ENCODE data around the gene ZNF75A.

The ZNF75A gene

DNA sequence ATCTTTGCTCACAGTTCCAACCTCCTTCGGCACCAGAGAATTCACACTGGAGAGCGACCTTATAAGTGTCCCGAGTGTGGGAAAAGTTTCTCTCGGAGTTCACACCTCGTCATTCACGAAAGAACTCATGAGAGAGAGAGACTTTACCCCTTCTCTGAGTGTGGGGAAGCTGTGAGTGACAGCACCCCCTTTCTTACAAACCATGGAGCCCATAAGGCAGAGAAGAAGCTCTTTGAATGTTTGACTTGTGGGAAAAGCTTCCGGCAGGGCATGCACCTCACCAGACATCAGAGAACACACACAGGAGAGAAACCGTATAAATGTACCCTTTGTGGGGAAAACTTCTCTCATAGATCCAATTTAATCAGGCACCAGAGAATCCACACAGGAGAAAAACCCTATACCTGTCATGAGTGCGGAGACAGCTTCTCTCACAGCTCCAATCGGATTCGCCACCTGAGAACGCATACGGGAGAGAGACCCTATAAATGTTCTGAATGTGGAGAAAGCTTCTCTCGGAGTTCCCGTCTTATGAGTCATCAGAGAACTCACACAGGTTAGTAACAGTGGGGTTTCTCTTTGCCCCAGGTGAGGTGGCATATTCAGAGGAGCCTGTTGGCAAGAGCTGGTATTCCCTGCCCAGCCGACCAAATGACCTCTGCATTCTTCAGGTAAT, 15.2 kb upstream of the ZNF75A start:
- no peak for DNase-seq (ENCODE audit: low read depth in 2 of 2)

DNA sequence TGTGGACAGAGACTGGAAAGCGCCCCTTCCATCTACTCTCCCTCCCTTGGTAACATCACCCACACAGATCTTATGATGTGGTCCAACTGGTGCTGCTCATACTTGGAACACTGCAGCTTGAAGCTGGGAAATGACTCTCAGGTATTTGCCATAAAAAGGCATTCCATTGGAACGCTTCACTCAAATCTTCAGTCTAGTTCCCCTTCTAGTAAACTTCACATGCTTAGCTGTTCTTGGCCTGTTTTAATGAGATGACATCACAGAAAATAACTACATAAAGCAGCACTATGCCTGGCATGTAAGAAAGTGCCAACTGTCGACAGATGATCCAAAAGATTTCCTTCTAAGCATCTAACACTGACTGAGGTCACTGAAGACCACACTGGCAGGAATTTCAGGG, 12.7 kb upstream of the ZNF75A start:
- DNase-seq (ENCODE audit: low read depth in 2 of 2) = no peak

DNA sequence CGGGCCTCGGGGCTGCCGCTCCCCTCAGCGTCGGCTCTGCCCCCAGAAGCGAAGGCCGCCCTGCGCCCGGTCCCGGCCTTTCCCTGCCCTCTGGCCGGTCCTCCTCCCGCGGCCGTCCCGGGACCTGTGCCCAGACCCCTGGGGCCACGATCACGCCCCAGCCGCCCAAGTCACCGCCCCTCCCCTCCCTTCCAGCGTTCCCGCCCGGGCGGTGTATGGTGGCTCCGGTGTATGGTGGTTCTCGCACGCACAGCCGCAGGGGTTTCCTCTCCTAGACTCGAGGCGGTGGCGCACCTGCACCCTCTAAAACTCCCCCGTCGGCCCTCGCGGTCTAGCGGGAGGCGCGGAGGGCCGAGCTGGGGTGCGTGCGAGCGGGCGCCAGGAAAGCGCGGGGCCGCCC, 10.1 kb upstream of the ZNF75A start:
- no peak for DNase-seq (ENCODE audit: low read depth in 2 of 2)

DNA sequence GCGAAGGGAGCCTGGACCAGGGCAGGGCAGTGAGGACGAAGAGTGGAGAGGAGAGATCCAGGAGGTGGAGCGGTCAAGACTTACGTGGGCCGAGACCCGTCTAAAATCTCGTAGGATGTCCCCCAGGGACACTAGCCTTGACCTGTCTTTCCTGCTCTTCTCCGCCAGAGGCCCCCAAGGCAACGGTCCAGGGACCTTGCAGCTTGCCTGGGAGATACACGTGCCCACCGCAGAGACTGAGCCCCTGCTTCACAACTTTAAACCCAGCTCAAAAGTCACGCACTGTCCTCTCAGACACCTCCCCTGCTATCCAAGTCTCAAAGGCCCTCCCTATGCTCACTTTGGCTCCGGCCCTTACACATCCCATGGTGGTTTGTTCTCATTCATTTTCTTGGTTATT, 9.5 kb upstream of the ZNF75A start:
- DNase-seq (ENCODE audit: low read depth in 2 of 2) = no peak

DNA sequence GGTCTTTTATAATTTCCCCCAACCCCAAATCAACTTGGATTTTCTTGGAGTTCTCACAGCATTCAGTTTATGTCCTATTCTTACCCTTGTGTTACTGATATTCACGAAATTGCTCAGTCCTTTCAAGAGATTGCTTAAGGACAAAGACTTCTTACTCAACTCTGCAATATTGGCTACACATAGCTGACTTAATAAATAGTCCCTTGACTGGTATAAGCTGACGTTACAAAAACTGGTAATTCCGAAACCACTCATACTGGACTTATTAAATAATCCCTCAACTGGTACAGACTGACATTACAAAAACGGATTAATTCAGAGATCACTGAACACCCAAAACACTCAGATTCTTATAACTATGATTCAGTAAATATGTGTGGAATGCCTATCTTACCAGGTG, 927 bp upstream of the ZNF75A start:
- DNase-seq (ENCODE audit: low read depth in 2 of 2) = no peak

DNA sequence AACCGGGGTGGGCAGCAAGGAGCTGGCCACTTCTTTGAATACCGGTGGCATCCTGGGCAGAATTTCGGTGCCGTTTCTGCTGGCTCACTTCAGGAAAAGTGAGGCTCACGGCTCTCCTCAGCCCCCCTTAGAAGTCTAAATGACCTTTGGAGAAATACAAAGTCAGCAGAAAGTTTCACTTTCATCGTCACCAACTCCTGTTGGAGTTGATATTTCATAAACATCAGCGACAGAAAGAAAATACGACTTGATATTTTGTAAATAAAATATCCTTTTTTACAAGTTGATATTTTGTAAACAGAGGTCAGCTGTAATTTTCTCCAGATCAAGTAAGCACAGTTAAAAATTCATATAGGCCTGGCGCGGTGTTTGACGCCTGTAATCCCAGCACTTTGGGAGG, 781 bp downstream of the ZNF75A start:
- DNase-seq (ENCODE audit: low read depth in 2 of 2) = no peak

DNA sequence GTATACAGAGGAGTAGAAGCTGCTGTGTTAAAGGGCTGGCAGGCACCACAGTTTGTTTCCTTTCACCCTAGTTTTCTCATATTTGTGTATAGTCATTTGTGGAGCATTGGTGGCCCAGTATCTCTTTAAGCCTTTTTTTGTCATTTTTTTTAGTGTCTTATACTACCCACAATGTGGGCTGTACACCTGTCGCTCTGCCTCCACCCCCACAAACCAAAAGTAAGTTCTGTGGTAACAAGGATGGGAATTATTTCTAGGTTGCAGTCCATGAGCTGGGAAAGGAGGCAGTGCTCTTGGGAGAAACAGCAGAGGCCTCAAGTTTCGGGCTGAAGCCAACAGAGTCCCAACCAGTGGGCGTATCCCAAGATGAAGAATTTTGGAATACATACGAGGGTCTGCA, 6.2 kb downstream of the ZNF75A start:
- no peak for DNase-seq (ENCODE audit: low read depth in 2 of 2)

DNA sequence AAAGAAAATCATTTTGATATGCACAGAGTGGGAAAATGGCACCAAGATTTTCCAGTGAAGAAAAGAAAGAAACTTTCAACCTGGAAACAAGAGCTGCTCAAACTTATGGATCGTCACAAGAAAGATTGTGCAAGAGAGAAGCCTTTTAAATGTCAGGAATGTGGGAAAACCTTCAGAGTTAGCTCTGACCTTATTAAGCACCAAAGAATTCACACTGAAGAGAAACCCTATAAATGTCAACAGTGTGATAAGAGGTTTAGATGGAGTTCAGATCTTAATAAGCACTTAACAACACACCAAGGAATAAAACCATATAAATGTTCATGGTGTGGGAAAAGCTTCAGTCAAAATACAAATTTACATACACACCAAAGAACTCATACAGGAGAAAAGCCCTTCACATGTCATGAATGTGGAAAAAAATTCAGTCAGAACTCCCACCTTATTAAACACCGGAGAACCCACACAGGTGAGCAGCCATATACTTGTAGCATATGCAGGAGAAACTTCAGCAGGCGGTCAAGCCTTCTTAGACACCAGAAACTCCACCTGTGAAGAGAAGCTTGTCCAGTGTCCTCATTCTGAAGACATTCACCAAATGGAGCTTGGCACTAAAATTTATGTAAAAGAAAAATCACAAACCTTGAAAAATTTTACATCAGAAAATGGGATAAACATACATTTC, 12.2 kb downstream of the ZNF75A start:
- no peak for DNase-seq (ENCODE audit: low read depth in 2 of 2)

DNA sequence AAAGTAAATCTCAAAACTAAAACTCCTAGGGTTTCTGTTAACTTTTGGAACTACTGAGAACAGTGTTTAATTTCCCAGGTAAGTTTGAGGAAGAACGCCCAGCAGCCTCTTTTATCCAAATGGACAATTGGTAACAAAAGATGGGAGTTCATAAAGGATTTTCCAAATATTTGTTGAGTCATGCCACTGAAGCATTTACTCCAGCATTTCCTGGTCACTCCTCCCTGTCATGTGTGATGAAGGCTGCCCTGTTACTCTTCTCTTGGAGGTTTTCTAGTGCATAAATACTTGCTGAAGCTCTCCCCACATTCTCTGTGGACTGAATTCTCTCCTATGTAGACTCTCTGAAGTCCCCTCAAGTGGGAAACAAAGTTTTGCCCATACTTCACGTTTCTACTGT, 16.5 kb downstream of the ZNF75A start:
- DNase-seq (ENCODE audit: low read depth in 2 of 2) = no peak

DNA sequence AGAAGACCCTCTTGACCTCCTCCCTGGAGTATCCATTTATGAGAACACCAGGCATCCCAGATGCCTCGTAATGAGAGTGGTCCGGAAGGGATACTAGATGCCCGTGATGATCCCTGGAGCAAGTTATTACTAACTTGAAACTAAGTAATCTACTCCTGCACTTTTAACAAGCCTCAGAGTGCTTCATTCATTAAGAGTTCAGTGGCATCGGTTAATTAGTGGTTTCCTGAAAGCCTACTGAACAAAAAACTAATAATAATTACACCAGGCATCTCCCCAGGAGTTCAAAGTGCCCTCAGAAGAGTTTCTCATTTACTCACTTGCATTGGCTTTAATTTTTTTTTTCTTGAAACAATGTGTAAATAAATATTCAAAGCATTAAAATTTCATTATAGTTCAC, 22.2 kb downstream of the ZNF75A start:
- DNase-seq (ENCODE audit: low read depth in 2 of 2) = no peak

DNA sequence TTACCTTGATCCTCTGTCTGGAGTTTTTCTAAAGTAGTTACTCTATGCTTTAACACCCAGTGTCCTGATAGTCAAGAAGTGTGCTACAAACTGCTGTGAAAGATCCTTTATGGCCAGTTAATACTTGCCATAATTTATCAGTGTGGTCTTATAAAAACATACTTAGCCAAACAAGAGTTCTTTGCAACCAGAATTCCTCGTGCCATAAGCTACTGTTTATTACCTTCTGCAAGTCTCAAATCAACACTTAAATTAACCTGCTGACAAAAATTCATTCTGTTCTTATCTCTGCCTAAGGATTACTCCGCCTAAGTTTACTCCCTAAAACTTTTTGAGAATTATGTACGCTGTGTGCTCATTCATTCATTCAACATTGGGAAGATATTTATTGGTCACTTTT, 22.8 kb downstream of the ZNF75A start:
- no peak for DNase-seq (ENCODE audit: low read depth in 2 of 2)

DNA sequence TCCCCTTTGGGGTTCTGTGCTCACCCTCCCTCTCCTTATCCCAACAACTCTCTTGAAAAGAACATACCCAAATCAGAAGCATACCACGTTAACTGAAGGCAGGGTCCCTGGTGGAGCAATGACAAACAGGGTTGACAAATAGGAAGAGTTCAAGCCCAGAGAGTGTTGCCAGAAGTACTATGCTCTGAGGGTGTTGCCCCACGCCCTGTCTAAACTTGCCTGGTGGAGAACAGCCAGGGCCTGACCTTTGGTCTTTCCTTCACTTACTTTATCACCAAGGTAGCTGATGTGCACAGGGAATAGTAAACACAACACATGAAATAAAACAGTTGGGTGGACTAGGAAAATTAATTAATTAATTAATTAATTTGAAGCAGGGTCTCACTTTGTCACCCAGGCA, 23.3 kb downstream of the ZNF75A start:
- no peak for DNase-seq (ENCODE audit: low read depth in 2 of 2)

DNA sequence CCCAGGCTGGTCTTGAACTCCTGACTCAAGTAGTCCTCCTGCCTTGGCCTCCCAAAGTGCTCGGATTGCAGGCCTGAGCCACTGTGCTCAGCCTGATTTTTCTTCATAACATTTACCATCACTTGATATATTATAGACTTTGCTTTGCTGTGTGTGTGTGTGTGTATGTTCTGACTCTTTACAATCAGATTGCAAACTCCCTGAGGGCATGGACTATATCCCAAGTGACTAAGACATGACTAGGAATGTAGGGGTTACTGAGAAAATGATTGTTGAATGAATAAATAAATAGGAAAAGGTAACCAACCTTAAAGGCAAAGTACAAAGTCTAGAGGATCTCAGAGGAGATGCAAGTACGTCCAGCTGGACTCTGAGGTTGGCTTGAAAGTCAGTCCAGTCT, 40.7 kb downstream of the ZNF75A start:
- DNase-seq (ENCODE audit: low read depth in 2 of 2) = no peak

DNA sequence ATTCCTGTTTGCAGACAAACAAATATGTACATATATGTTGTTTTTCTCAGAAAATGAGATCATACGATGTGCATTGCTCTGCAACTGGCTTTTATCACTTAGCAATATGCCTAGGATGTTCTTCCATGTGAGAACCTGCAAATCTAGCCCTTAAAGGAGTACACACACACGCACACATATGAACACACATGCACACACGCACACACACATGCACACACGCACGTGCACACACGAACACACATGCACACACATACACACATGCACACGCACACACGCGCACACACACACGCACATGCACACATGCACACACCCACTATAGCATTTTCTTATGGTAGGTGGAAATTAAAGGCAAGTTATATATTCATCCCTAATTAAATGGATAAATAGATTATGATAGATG, 42.3 kb downstream of the ZNF75A start:
- DNase-seq (ENCODE audit: low read depth in 2 of 2) = no peak

DNA sequence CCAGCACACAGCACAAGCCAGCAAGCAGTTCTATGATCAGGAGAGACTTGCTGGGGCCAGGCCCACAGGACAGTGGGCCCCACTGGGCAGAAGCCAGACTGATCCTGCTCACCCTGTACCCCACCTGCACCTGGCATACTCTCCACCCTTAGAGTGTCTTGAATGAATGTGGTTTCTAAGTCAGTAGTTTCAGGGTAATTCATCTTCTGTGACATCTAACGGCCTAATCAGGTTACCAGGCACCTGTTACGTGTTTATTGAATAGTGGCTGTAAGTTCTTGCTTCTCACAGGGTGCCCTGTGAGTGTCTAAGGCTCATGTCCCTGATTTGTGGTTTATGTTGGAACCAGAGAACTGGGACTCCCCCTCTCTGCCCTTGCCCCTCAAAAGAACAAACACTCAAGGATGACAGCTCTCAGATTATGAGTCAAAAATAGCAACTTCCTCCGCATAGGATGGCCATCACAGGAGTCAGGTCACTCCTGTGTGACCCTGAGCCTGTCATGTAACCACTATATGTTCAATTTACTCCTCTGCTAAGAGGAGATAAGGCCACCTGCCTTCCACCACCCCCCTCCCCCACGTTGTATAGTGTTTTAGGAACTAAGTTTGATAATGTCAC, 43.4 kb downstream of the ZNF75A start:
- DNase-seq (ENCODE audit: low read depth in 2 of 2) = no peak

DNA sequence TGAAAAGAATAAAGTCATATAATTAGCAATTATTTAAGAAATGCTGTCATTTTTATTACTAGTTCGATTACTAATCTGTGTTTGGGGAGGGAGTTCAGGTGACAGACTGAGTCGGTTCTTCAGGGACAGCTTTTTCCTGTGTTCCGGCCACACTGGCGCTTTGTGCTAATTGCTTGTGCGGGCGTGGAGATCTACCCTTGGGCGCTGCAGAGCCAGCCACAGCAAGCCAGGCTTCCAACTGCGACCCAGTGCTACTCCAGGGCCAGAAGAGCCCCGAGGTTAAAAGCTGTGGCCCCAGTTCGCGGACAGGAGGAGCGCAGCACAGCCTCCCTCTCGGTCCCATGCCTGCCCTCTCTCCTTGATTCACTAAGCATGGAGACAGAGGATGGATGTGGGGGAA, 43.9 kb downstream of the ZNF75A start:
- DNase-seq (ENCODE audit: low read depth in 2 of 2) = no peak

DNA sequence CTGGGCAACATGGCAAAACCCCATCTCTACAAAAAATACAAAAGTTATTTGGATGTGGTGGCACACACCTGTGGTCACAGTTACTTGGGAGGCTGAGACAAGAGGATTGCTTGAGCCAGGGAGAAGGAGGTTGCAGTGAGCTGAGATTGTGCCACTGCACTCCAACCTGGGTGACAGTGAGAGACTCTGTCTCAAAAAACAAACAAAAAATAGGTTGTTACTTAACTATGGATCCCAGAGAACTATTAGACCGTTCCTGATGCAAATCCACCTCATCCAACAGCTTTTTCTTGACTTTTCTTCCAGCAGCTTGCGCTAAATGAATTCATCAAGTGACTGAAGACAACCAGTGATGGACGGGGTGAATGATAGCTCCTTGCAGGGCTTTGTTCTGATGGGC, 50.3 kb downstream of the ZNF75A start, which contains the start of gene OR2C1:
OR2C1 (plus strand) TSS at position 301 of the 400 bp plus-strand sequence; CDS start at position 353, 52 bp downstream.
- no peak for DNase-seq (ENCODE audit: low read depth in 2 of 2)

DNA sequence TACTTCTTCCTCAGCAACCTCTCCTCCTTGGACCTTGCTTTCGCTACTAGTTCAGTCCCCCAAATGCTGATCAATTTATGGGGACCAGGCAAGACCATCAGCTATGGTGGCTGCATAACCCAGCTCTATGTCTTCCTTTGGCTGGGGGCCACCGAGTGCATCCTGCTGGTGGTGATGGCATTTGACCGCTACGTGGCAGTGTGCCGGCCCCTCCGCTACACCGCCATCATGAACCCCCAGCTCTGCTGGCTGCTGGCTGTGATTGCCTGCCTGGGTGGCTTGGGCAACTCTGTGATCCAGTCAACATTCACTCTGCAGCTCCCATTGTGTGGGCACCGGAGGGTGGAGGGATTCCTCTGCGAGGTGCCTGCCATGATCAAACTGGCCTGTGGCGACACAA, 50.8 kb downstream of the ZNF75A start:
- DNase-seq (ENCODE audit: low read depth in 2 of 2) = no peak

DNA sequence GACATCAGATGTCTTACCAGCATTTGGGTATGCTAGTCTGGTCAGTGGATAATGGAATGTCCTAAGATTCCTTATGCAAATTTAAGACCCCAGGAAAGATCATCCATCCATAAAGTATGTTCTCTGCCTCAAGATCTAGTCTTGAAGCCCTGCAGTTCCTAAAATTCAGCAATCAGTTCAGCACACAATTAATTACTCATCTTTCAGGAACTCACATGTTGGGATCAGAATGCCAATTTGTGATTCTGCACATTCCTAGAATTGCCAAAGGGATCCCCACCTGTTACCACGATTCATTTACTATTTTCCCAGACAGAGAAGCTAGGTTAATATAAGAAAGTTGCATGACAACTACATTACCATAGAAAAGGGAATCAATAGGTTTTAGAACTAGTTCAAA, 53.6 kb downstream of the ZNF75A start:
- no peak for DNase-seq (ENCODE audit: low read depth in 2 of 2)

DNA sequence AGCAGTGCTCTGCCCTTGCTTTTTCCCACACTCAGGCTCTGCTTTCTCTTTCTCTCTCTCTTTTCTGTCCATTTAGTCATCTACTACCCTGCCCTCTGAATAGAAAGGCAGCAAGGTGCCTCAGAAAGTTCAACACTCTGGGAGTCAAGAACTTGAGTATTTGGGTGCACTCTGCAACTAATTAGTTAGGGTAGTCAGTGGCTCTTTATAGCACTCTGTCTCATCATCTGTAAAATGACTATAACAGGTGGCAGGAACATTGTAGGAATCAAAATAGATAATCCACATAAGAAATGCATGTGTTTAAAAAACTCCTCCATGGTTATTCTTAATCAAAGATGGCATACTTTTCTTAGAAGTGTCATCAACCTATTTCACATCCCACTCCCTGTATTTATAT, 57.6 kb downstream of the ZNF75A start:
- no peak for DNase-seq (ENCODE audit: low read depth in 2 of 2)

DNA sequence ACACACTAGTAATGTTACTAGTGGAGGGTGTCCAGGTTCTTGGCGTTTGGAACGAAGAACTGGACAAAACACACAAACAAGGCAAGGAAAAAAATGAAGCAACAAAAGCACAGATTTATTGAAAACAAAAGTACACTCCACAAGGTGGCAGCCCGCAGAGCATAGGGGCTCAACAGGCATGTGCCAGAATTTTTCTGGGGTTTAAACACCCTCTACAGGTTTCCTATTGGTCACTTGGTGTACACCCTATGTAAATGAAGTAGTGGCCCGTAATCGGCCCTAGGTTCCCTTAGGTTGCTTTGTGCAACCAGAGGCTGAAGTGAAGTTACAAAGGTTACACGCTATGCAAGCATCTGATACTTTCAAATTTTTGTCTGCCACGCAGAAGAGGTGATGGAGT, 58.5 kb downstream of the ZNF75A start:
- no peak for DNase-seq (ENCODE audit: low read depth in 2 of 2)

DNA sequence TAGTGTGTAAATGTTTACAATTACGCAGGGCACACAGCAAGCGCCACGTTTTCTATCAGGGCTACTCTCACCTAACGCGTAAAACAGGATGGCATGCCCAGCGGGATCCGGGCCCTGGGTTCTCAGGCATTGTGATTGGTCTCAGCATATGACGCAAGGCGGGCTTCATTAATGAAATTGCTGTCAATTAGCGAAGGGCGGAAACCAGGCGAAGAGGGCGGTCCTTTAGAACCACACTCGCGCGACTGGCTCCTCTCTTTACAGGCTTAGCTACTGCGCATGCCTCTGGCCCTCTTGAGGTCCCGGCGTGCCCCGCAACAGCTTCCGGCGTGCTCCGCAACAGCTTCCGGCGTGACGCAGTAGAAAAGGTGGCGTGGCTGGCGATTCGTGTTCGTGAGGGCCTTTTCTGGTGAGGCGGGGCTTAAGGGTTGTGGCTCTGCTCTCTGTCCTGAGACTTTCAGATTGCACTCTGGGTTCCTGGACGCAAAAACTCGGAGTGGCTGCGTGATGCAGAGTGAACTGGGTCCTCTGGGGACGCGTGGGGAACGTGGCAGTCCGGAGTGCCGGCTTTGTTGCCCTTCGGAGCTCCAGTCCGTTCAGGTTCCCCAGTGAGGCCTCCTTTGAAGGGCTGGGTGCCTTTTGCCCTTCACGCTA, 59.6 kb downstream of the ZNF75A start:
- peak; percentile 76 to 81 for DNase-seq (ENCODE audit: low read depth in 2 of 2)

All from stimulated activated CD8-positive, alpha-beta memory T cell treated with anti-CD3 and anti-CD28 coated beads, Interleukin-2, amount 100 ng/mL, for 48 hours (primary cell).